ENCODE data around the gene TNNC2.
A peak's percentile ranks its signal among the peaks of the same experiment; 100 is the strongest.

The TNNC2 gene

GRCh38 chr20:45816951-45817350, 10.2 kb downstream of the TNNC2 start:
- H3K9me3 ChIP-seq (ENCODE audit: control insufficient read depth, low read length) = no peaks in the 10 kb centered on the region
- peak overlapping the region; percentile 61 for H4K91ac ChIP-seq (ENCODE audit: low read length)
- H3K14ac ChIP-seq (ENCODE audit: low read length in 2 of 2) = no peak overlapping the region
- no peak overlapping the region for H4K8ac ChIP-seq (ENCODE audit: low read length)
- peak overlapping the region; percentile 90 for H2AK5ac ChIP-seq (ENCODE audit: low read length, severe bottlenecking)
- H2BK12ac ChIP-seq (ENCODE audit: low read length in 2 of 2) = no peak overlapping the region
- H3K27me3 ChIP-seq (ENCODE audit: control insufficient read depth in 1 of 2, insufficient read depth in 1 of 2, low read length in 2 of 2) = peaks cover under 1 to 2% of the 10 kb centered on the region in 2 experiments
- H3K36me3 ChIP-seq (ENCODE audit: control insufficient read depth in 1 of 2, insufficient read depth in 2 of 2, low read depth in 1 of 2, low read length in 2 of 2) = no peaks in the 10 kb centered on the region
- H3K23ac ChIP-seq (ENCODE audit: low read length in 2 of 2) = no peak overlapping the region
- H3K4me1 ChIP-seq (ENCODE audit: control insufficient read depth, insufficient read depth, low read depth, low read length) = peaks cover 18% of the 10 kb centered on the region
- H2BK5ac ChIP-seq (ENCODE audit: low read depth, low read length, poor library complexity, severe bottlenecking) = no peak overlapping the region
- no peak overlapping the region for H2BK15ac ChIP-seq (ENCODE audit: low read depth, poor library complexity, severe bottlenecking)
- DNase-seq = no peak
- no peak overlapping the region for H3K4ac ChIP-seq (ENCODE audit: low read depth in 1 of 2, low read length in 2 of 2)
- peaks cover 19% of the 10 kb centered on the region for H3K79me1 ChIP-seq (replicated peaks; ENCODE audit: low read length, poor library complexity, severe bottlenecking)
- H3K4me3 ChIP-seq (ENCODE audit: insufficient read depth in 1 of 2, low read depth in 1 of 2, low read length in 2 of 2) = no peak overlapping the region
- no peak overlapping the region for H2AFZ ChIP-seq (ENCODE audit: low read depth, low read length)
- no peak overlapping the region for H3K9ac ChIP-seq (ENCODE audit: low read length)
- no peak overlapping the region for H2BK120ac ChIP-seq (ENCODE audit: low read depth, low read length)
- H3K4me2 ChIP-seq (ENCODE audit: low read length, poor library complexity, severe bottlenecking) = no peak overlapping the region
- H3K18ac ChIP-seq (ENCODE audit: low read depth in 1 of 2, low read length in 2 of 2) = peak overlapping the region in 1 of 2 experiments; percentile 29
- peak overlapping the region; percentile 44 for H3K27ac ChIP-seq (ENCODE audit: low read length, poor library complexity, severe bottlenecking)
- WGBS = 88% methylated on average over 3 of the region's 3 CpGs

- Histone ChIP-seq H2AFZ (ENCODE audit: low read depth, low read length) (no peak overlapping the region), H3K27ac (ENCODE audit: low read length, poor library complexity, severe bottlenecking) (no peak overlapping the region), H3K9me3 (ENCODE audit: control insufficient read depth, low read length) (no peaks in the 10 kb centered on the region), H4K91ac (ENCODE audit: low read length) (no peak overlapping the region), H3K14ac (ENCODE audit: low read length in 2 of 2) (no peak overlapping the region), H2BK120ac (ENCODE audit: low read depth, low read length) (no peak overlapping the region), H4K8ac (ENCODE audit: low read length) (peak overlapping the region; percentile 25), H3K9ac (ENCODE audit: low read length) (no peak overlapping the region), H3K79me1 (replicated peaks; ENCODE audit: low read length, poor library complexity, severe bottlenecking) (peaks cover 19% of the 10 kb centered on the region), H2BK5ac (ENCODE audit: low read depth, low read length, poor library complexity, severe bottlenecking) (no peak overlapping the region), H3K4me1 (ENCODE audit: control insufficient read depth, insufficient read depth, low read depth, low read length) (peaks cover 18% of the 10 kb centered on the region), H3K18ac (ENCODE audit: low read depth in 1 of 2, low read length in 2 of 2) (no peak overlapping the region), H3K4me2 (ENCODE audit: low read length, poor library complexity, severe bottlenecking) (no peak overlapping the region), H2BK15ac (ENCODE audit: low read depth, poor library complexity, severe bottlenecking) (peak overlapping the region; percentile 44), H2AK5ac (ENCODE audit: low read length, severe bottlenecking) (no peak overlapping the region), H2BK12ac (ENCODE audit: low read length in 2 of 2) (no peak overlapping the region), H3K4me3 (ENCODE audit: insufficient read depth in 1 of 2, low read depth in 1 of 2, low read length in 2 of 2) (no peak overlapping the region), H3K36me3 (ENCODE audit: control insufficient read depth in 1 of 2, insufficient read depth in 2 of 2, low read depth in 1 of 2, low read length in 2 of 2) (peaks cover 11 to 24% of the 10 kb centered on the region in 2 experiments), H3K4ac (ENCODE audit: low read depth in 1 of 2, low read length in 2 of 2) (no peak overlapping the region), H3K27me3 (ENCODE audit: control insufficient read depth in 1 of 2, insufficient read depth in 1 of 2, low read length in 2 of 2) (no peaks in the 10 kb centered on the region), H3K23ac (ENCODE audit: low read length in 2 of 2) (no peak overlapping the region)
- no peak for DNase-seq
- WGBS = 76% methylated on average over 3 of the region's 3 CpGs
Observed at GRCh38 chr20:45814314-45814713, 12.8 kb downstream of the TNNC2 start.

GRCh38 chr20:45813489-45813888, 13.6 kb downstream of the TNNC2 start:
- H3K9ac ChIP-seq (ENCODE audit: low read length) = peak overlapping the region; percentile 78
- 49% methylated on average over 6 of the region's 7 CpGs for WGBS
- H2BK12ac ChIP-seq (ENCODE audit: low read length in 2 of 2) = no peak overlapping the region
- no peak overlapping the region for H3K18ac ChIP-seq (ENCODE audit: low read depth in 1 of 2, low read length in 2 of 2)
- peak overlapping the region in 1 of 2 experiments; percentile 82 for H3K4me3 ChIP-seq (ENCODE audit: insufficient read depth in 1 of 2, low read depth in 1 of 2, low read length in 2 of 2)
- no peak overlapping the region for H2BK15ac ChIP-seq (ENCODE audit: low read depth, poor library complexity, severe bottlenecking)
- no peak overlapping the region for H2AK5ac ChIP-seq (ENCODE audit: low read length, severe bottlenecking)
- H4K91ac ChIP-seq (ENCODE audit: low read length) = no peak overlapping the region
- no peaks in the 10 kb centered on the region for H3K9me3 ChIP-seq (ENCODE audit: control insufficient read depth, low read length)
- H3K27ac ChIP-seq (ENCODE audit: low read length, poor library complexity, severe bottlenecking) = no peak overlapping the region
- no peak overlapping the region for H2BK120ac ChIP-seq (ENCODE audit: low read depth, low read length)
- H3K14ac ChIP-seq (ENCODE audit: low read length in 2 of 2) = no peak overlapping the region
- no peak overlapping the region for H4K8ac ChIP-seq (ENCODE audit: low read length)
- H3K36me3 ChIP-seq (ENCODE audit: control insufficient read depth in 1 of 2, insufficient read depth in 2 of 2, low read depth in 1 of 2, low read length in 2 of 2) = peaks cover 18 to 32% of the 10 kb centered on the region in 2 experiments
- H3K4me2 ChIP-seq (ENCODE audit: low read length, poor library complexity, severe bottlenecking) = no peak overlapping the region
- no peak overlapping the region for H3K4ac ChIP-seq (ENCODE audit: low read depth in 1 of 2, low read length in 2 of 2)
- H3K4me1 ChIP-seq (ENCODE audit: control insufficient read depth, insufficient read depth, low read depth, low read length) = peaks cover 18% of the 10 kb centered on the region
- no peak overlapping the region for H2AFZ ChIP-seq (ENCODE audit: low read depth, low read length)
- H3K27me3 ChIP-seq (ENCODE audit: control insufficient read depth in 1 of 2, insufficient read depth in 1 of 2, low read length in 2 of 2) = no peaks in the 10 kb centered on the region
- H2BK5ac ChIP-seq (ENCODE audit: low read depth, low read length, poor library complexity, severe bottlenecking) = no peak overlapping the region
- H3K79me1 ChIP-seq (replicated peaks; ENCODE audit: low read length, poor library complexity, severe bottlenecking) = peaks cover 21% of the 10 kb centered on the region
- DNase-seq = no peak
- H3K23ac ChIP-seq (ENCODE audit: low read length in 2 of 2) = no peak overlapping the region

- no peak overlapping the region for H4K91ac ChIP-seq (ENCODE audit: low read length)
Observed at GRCh38 chr20:45813006-45813340, 14.1 kb downstream of the TNNC2 start.

More at GRCh38 chr20:45813006-45813340, 14.1 kb downstream of the TNNC2 start:
- Histone ChIP-seq H3K79me1 (replicated peaks; ENCODE audit: low read length, poor library complexity, severe bottlenecking) (peaks cover 21% of the 10 kb centered on the region), H3K18ac (ENCODE audit: low read depth in 1 of 2, low read length in 2 of 2) (no peak overlapping the region), H3K27ac (ENCODE audit: low read length, poor library complexity, severe bottlenecking) (no peak overlapping the region), H3K36me3 (ENCODE audit: control insufficient read depth in 1 of 2, insufficient read depth in 2 of 2, low read depth in 1 of 2, low read length in 2 of 2) (peaks cover 23 to 37% of the 10 kb centered on the region in 2 experiments), H3K9ac (ENCODE audit: low read length) (peak overlapping the region; percentile 78), H3K23ac (ENCODE audit: low read length in 2 of 2) (no peak overlapping the region), H3K9me3 (ENCODE audit: control insufficient read depth, low read length) (no peaks in the 10 kb centered on the region), H4K8ac (ENCODE audit: low read length) (no peak overlapping the region), H2AFZ (ENCODE audit: low read depth, low read length) (no peak overlapping the region), H3K4me1 (ENCODE audit: control insufficient read depth, insufficient read depth, low read depth, low read length) (peaks cover 17% of the 10 kb centered on the region), H2BK15ac (ENCODE audit: low read depth, poor library complexity, severe bottlenecking) (no peak overlapping the region), H3K4ac (ENCODE audit: low read depth in 1 of 2, low read length in 2 of 2) (peak overlapping the region in 1 of 2 experiments; percentile 10), H2BK12ac (ENCODE audit: low read length in 2 of 2) (no peak overlapping the region), H3K27me3 (ENCODE audit: control insufficient read depth in 1 of 2, insufficient read depth in 1 of 2, low read length in 2 of 2) (no peaks in the 10 kb centered on the region), H3K4me2 (ENCODE audit: low read length, poor library complexity, severe bottlenecking) (peak overlapping the region; percentile 92), H3K4me3 (ENCODE audit: insufficient read depth in 1 of 2, low read depth in 1 of 2, low read length in 2 of 2) (peak overlapping the region; percentile 79 to 82), H2AK5ac (ENCODE audit: low read length, severe bottlenecking) (no peak overlapping the region), H2BK120ac (ENCODE audit: low read depth, low read length) (no peak overlapping the region), H2BK5ac (ENCODE audit: low read depth, low read length, poor library complexity, severe bottlenecking) (no peak overlapping the region), H3K14ac (ENCODE audit: low read length in 2 of 2) (no peak overlapping the region)
- under 1% methylated on average over 11 of the region's 11 CpGs for WGBS
- no peak for DNase-seq

All from mesenchymal stem cell (in vitro differentiated cells and primary cell).